DND-41 (cell line): ENCODE data around the gene MT1H.
"Not testable (repeated sequence)": the region's sequence is repeated elsewhere in the genome, so short reads cannot be mapped to it uniquely, and the experiment has no call there.

Experiments
- ATAC-seq: fragments of 200-7000 bp; cut with Tn5 transposase; 3 replicates; pipeline ENCODE4 v1.9.1; 2021; ENCODE audit warnings: low read depth; ENCODE audit not compliant: insufficient read depth
- DNase-seq: peaks from one replicate; pipeline ENCODE4 v3.0.0-alpha.2; 2020
- H2AFZ ChIP-seq: 2 replicates; pipeline ENCODE4 v1.6.0; 2012; ENCODE audit warnings: low read depth, low read length
- H3K27ac ChIP-seq: 2 replicates; pipeline ENCODE4 v1.5.1; 2012; ENCODE audit warnings: low read length, inconsistent platforms
- H3K27me3 ChIP-seq: fragments of 200-600 bp; sonication (generic); 2 replicates; pipeline ENCODE4 v1.6.0; 2012; ENCODE audit warnings: low read length, mild to moderate bottlenecking, inconsistent platforms; ENCODE audit not compliant: insufficient read depth, poor library complexity
- H3K36me3 ChIP-seq: 2 replicates; pipeline ENCODE4 v1.5.1; 2012; ENCODE audit warnings: low read length, inconsistent platforms; ENCODE audit not compliant: insufficient read depth
- H3K4me1 ChIP-seq: 2 replicates; pipeline ENCODE4 v1.5.1; 2012; ENCODE audit warnings: mild to moderate bottlenecking, low read length; ENCODE audit not compliant: insufficient read depth
- H3K4me2 ChIP-seq: 2 replicates; pipeline ENCODE4 v1.6.0; 2012; ENCODE audit warnings: mild to moderate bottlenecking, moderate library complexity, low read length, inconsistent platforms; ENCODE audit not compliant: insufficient read depth
- H3K4me3 ChIP-seq, 2 experiments: fragments of 200-600 bp in 1 of 2; shearing (Covaris generic) in 1 of 2; 2 replicates each; pipeline ENCODE4 v1.5.1; 2012 to 2016; ENCODE audit warnings: inconsistent platforms in 2 of 2, low read length in 2 of 2, mild to moderate bottlenecking in 2 of 2, low read depth in 1 of 2, moderate library complexity in 1 of 2
- H3K79me2 ChIP-seq: 2 replicates; pipeline ENCODE4 v1.6.0; 2012; ENCODE audit warnings: low read length, inconsistent platforms; ENCODE audit not compliant: insufficient read depth
- H3K9ac ChIP-seq: 2 replicates; pipeline ENCODE4 v1.6.0; 2012; ENCODE audit warnings: low read depth, mild to moderate bottlenecking, inconsistent platforms, low read length, moderate library complexity
- H3K9me3 ChIP-seq: 2 replicates; pipeline ENCODE4 v1.5.1; 2012; ENCODE audit warnings: low read length, moderate library complexity, mild to moderate bottlenecking, inconsistent platforms; ENCODE audit not compliant: insufficient read depth, severe bottlenecking
- H4K20me1 ChIP-seq: 2 replicates; pipeline ENCODE4 v1.6.0; 2012; ENCODE audit warnings: low read length; ENCODE audit not compliant: insufficient read depth
- EZH2 ChIP-seq: IDR thresholded peaks from 3 replicates; pipeline ENCODE4 v1.6.1; 2012; ENCODE audit warnings: borderline replicate concordance, low read depth, mild to moderate bottlenecking, moderate library complexity, low read length, inconsistent platforms; ENCODE audit not compliant: severe bottlenecking
- TF ChIP-seq, protein P1 (sequence below): IDR thresholded peaks from 2 replicates; pipeline ENCODE4 v1.5.1; 2012; ENCODE audit warnings: borderline replicate concordance, low read length, moderate library complexity, mild to moderate bottlenecking; ENCODE audit not compliant: poor library complexity, severe bottlenecking; ENCODE audit errors: extremely low read depth

MT1H gene

DNA sequence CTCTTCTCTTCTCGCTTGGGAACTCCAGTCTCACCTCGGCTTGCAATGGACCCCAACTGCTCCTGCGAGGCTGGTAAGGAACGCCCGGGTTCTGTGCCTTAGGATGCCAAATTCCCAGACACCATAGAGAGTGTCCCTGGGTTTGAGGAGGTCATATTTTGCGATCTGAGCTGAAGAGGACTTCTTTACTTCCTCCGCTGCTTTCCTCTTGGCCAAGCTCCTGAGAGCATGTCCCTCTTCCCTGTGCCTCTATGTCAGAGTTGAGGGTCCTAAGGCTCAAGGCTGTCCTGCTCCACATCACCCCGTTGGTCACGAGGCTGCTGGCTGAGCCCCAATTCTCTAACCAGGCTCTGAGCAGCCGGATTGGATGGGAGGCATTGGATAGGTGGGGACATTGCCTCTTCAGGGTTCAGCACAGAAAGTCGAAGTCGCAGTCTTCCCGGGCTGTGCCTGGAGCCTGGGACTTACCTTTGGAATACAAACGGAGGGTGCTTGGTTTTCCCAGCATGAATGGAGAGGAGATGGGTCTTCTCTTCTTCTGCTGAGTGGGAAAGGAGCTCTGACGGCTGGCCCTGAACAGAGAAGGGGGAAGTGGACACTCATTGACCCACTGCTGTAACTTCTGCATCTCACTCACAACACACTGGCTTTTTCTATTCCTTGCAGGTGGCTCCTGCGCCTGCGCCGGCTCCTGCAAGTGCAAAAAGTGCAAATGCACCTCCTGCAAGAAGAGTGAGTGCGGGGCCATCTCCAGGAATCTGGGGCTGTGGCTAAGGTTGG lies 416 bp downstream of the MT1H start:
- DNase-seq, result no peak
- no peaks in the 10 kb centered on the region for H4K20me1 ChIP-seq
- H3K4me2 ChIP-seq, result no peak overlapping the region
- no peaks in the 10 kb centered on the region for H3K36me3 ChIP-seq
- H3K27me3 ChIP-seq, result peaks cover 40% of the 10 kb centered on the region
- H3K4me3 ChIP-seq, result no peak overlapping the region
- H3K4me1 ChIP-seq, result no peaks in the 10 kb centered on the region
- ATAC-seq, result no peak
- H3K9ac ChIP-seq, result no peak overlapping the region
- no peaks in the 10 kb centered on the region for H3K9me3 ChIP-seq
- H3K79me2 ChIP-seq, result no peaks in the 10 kb centered on the region
- no peak overlapping the region for H2AFZ ChIP-seq
- H3K27ac ChIP-seq, result no peak overlapping the region
- TF ChIP-seq, protein P1, sequence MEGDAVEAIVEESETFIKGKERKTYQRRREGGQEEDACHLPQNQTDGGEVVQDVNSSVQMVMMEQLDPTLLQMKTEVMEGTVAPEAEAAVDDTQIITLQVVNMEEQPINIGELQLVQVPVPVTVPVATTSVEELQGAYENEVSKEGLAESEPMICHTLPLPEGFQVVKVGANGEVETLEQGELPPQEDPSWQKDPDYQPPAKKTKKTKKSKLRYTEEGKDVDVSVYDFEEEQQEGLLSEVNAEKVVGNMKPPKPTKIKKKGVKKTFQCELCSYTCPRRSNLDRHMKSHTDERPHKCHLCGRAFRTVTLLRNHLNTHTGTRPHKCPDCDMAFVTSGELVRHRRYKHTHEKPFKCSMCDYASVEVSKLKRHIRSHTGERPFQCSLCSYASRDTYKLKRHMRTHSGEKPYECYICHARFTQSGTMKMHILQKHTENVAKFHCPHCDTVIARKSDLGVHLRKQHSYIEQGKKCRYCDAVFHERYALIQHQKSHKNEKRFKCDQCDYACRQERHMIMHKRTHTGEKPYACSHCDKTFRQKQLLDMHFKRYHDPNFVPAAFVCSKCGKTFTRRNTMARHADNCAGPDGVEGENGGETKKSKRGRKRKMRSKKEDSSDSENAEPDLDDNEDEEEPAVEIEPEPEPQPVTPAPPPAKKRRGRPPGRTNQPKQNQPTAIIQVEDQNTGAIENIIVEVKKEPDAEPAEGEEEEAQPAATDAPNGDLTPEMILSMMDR, result no peak
- TF ChIP-seq EZH2, result no peak

GRCh38 chr16:56670620-56670934 lies 963 bp downstream of the MT1H start:
- H3K4me3 ChIP-seq, result no peak overlapping the region
- ATAC-seq (no peak), DNase-seq (no peak)
- H4K20me1 ChIP-seq, result no peaks in the 10 kb centered on the region
- no peaks in the 10 kb centered on the region for H3K9me3 ChIP-seq
- H3K27ac ChIP-seq, result no peak overlapping the region
- H3K4me2 ChIP-seq, result no peak overlapping the region
- H3K27me3 ChIP-seq, result peaks cover 40% of the 10 kb centered on the region
- H3K9ac ChIP-seq, result no peak overlapping the region
- TF ChIP-seq, protein P1, result no peak
- no peak for TF ChIP-seq EZH2
- H3K36me3 ChIP-seq, result no peaks in the 10 kb centered on the region
- H3K4me1 ChIP-seq, result no peaks in the 10 kb centered on the region
- no peaks in the 10 kb centered on the region for H3K79me2 ChIP-seq
- H2AFZ ChIP-seq, result no peak overlapping the region

- H3K4me3 ChIP-seq, H3K79me2 ChIP-seq, H3K9me3 ChIP-seq, H3K4me2 ChIP-seq, H3K27ac ChIP-seq, H3K36me3 ChIP-seq, ATAC-seq, DNase-seq, H3K4me1 ChIP-seq, H3K9ac ChIP-seq, H2AFZ ChIP-seq, H4K20me1 ChIP-seq: not testable (repeated sequence)
- H3K27me3 ChIP-seq, result peaks cover 44% of the 10 kb centered on the region
Observed at GRCh38 chr16:56671691-56672090, 2.1 kb downstream of the MT1H start.

DNA sequence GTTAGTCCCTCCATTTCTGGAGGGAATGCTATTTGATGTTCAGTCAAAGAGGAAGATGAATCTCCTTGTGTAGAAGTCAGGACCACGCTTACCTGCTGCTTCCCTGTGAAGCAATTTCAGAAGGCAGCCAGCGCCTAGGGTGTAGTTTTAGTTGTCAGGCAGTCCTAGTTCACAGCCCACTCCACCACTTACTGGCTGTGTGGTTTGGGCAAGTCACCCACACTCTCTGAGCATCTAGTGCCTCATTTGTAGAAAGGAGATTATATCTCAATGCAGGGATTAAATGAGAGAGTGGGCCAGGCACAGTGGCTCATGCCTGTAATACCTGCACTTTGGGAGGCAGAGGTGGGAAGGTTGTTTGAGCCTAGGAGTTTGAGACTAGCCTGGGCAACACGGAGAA lies 2.6 kb downstream of the MT1H start:
- not testable (repeated sequence) for H3K4me1 ChIP-seq, H3K9ac ChIP-seq, H3K79me2 ChIP-seq, H3K4me2 ChIP-seq, H3K27ac ChIP-seq, DNase-seq, H2AFZ ChIP-seq, H3K4me3 ChIP-seq, H3K9me3 ChIP-seq, H3K36me3 ChIP-seq, H4K20me1 ChIP-seq, ATAC-seq
- peaks cover 45% of the 10 kb centered on the region for H3K27me3 ChIP-seq
